OCI-M2 (cell line): ENCODE measurements around the gene MAGIX.
"Not testable (repeated sequence)": the region's sequence is repeated elsewhere in the genome, so short reads cannot be mapped to it uniquely, and the experiment has no call there.

Experiments
- DNase-seq: peaks from one replicate; lab custom pipeline; 2025; ENCODE audit not compliant: unreplicated experiment; lab: John Stamatoyannopoulos, UW

Gene MAGIX

DNA sequence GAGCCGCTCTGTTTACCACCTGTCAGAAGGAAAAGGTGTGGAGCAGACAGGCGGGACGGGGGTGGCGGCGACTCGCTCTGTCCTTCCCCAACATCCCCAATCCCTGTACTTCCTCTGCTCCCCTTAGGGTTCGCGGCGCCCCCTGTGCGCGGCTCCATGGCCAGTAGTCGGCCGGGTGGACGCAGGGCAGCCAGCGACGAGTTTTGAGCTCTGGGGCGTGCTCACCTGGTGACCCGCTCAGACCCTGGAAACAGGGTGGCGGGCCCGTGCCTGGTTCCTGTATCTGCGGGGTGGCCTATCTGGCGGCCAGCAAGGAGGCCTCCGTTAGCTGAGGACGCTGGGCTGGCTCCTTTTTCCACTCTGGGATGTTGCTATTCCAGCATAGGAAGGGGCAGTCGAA is 5.4 kb upstream of the MAGIX start:
- no peak for DNase-seq

DNA sequence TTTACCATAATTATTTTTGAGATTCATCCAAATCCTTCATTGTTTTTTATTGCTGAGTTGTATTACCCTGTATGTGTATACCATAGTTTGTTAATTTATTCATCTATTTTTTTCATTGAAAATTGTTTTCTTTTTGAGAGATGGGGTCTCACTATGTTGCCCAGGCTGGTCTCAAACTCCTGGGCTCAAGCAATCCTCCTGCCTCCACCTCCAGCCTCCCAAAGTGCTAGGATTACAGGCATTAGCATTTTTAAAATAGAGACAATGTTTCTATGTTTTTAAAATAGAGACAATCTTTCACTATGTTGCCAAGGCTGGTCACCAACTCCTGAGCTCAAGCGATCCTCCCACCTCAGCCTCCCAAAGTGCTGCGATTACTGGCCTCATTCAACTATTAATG is 1.6 kb upstream of the MAGIX start:
- DNase-seq, result no peak

GRCh38 chrX:49161632-49162031 is 926 bp upstream of the MAGIX start:
- no peak for DNase-seq

GRCh38 chrX:49163555-49164419 is 1.2 kb downstream of the MAGIX start:
- peak; percentile 50 for DNase-seq

- DNase-seq, result no peak
These were observed 2.2 kb downstream of the MAGIX start for GRCh38 chrX:49164589-49165360.

- no peak for DNase-seq
These were observed 3.6 kb downstream of the MAGIX start for GRCh38 chrX:49165901-49166881.

DNA sequence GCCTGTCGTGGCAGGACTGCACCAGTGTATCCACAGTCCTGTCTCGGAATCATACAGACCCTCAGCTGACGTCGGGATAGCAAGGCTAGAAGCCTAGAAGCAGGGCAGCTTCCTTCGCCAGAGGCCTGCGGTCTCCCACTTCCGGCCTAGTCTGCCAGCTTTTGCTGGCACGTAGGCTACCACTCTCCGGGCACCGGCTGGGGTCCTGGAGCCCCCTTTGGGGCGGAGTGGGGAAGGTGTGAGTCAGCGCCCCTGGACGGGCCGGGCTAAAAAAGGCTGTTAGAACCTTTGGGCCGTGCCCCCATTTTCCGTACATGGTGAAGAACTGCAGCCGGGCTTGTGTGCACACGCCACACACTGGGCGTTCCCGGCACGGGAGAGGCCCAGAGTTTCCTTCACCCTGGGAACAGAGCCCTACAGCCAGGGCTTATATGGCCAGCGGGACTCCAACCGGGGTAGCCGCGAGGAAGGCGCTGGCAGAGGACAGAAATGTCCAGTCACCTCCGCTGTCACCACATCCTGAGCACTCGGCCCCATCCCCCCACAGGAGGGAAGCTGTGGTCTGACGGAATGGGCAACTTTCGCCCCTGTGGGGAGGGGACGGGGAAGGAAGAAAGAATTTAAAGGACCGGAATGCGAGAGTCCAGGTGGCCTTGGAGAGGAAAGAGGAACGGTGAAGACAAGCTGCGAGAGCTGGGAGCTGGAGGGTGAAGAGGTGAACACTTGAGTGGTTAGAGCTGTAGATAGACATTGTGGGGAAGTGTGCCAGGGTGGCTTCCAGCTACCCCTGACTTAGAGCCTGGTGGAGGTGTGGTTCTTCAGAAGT is 4.6 kb downstream of the MAGIX start:
- no peak for DNase-seq

DNA sequence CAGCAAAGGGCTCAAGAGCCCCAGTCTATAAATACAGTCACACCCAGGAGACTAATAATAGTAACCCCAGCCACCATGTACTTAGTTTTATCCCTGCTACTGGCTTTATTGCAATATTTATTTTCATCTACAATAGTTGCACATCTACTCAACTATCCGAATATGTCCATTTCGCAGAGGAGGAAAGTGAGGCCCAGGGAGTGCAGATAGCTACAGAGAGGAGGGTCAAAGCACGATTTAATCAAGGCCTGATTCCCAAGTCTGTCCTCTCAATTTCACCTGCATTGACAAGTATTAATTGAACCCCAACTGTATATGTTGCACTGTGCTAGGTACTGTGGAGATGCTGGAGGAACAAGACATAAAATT is 5.2 kb downstream of the MAGIX start:
- DNase-seq, result no peak

DNA sequence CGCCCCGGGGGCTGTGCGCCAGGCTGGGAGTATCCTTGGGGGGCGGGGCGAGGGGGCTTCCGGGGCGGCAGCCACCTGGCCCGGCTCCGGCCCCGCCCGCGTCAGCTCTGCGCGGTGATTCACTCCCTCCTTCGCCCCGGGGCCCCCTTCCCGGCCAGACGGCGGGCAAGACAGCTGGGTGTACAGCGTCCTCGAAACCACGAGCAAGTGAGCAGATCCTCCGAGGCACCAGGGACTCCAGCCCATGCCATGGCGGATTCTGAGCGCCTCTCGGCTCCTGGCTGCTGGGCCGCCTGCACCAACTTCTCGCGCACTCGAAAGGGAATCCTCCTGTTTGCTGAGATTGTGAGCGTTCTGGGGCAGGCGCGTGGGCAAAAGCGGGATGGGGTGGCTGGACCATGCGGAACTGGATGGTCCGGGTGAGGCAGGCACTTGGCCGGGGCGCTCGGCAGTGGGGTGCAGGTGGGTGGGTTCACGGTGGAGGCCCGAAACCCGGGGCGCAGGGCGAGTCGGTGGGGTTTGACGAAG is 9.3 kb downstream of the MAGIX start, which contains the start of gene PLP2:
TSS of gene PLP2 (plus strand) at position 147 of the 528 bp plus-strand sequence. CDS start at position 250, 103 bp downstream.
- no peak for DNase-seq

GRCh38 chrX:49172280-49172780 is 9.8 kb downstream of the MAGIX start:
- DNase-seq, result no peak

- DNase-seq, result not testable (repeated sequence)
These were observed 11.0 kb downstream of the MAGIX start for GRCh38 chrX:49173544-49173943.

GRCh38 chrX:49174723-49175122 is 12.2 kb downstream of the MAGIX start:
- no peak for DNase-seq

- DNase-seq, result no peak
These were observed 13.1 kb downstream of the MAGIX start for GRCh38 chrX:49175435-49176274.

DNA sequence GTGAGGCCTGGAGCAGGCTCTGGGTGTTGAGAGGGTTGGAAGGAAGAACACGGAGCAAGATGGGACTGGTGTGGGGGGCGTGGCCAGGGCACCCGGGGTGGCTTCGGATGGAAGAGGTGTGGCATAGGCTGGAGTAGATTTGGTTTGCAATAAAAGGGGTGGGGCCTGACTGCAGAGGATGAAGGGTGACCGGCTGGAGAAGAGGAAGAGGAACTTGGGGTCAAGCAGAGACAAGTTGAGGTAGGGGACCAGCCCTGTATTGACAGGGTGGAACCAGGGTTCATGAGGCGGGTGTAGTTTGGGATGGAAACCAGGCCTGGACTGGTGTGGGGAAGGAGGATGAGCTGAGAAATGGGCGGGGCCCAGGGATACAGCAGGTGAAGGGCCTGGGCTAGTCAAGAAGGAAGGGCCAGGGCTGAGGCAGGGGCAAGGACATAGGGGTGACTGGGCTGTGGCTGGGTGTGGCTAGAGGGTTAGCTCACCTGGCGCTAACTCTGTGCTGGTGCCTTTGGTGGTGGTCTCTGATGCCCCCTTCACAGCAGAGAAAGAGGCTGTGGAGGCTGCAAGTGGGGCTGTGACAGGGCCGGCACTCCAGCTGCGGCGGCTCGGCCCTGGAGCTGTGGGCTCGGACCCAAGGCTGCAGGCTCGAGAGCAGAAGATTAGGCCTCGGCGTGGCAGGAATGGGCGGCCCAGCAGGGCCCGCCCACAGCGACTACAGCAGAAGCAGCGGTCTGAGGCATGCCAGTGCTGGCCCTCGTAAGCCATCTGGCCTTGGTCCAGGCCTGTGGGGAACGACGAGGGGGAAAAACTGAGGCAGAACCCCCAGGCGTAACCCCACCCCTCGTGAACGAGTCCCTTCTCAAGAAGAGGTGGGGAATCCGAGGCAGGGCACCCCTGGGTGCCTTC is 14.1 kb downstream of the MAGIX start:
- DNase-seq, result no peak

GRCh38 chrX:49177338-49177833 is 14.8 kb downstream of the MAGIX start:
- DNase-seq, result no peak

GRCh38 chrX:49177873-49178480 is 15.4 kb downstream of the MAGIX start:
- no peak for DNase-seq

DNA sequence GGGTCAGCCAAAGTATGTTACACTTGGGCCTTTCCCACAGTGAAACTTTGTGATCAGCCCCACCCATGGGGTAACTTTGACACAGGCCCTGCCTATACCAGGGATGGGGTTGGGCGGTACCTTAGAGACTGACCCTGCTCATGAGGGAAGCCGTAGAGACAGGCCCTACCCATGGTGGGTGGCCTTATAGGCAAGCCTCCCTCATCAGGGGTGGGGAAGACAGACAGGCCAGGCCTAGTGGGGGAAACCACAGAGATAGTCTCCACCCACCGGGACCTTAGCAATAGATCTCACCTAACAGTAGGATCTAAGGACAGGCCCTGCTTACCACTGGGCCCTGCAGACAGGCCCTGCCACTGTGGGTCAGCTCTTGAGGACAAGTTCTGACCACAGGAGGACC is 16.0 kb downstream of the MAGIX start:
- no peak for DNase-seq
